ENCODE measurements around the gene GIPR.

- TF ChIP-seq CTCF (IDR thresholded peaks at IDR 0.05) (no peak), POLR2A (IDR thresholded peaks at IDR 0.05) (peak; percentile 35 to 90)
Observed at GRCh38 chr19:45692187-45693105, 24.4 kb downstream of the GIPR start, which contains the start of gene QPCTL.

Data from thyroid gland (tissue), 4 donors.